Urothelium cell line (cell line): ENCODE data around the gene BTG2.

Source experiments
- DNase-seq: peaks from one replicate; pipeline ENCODE4 v3.0.0; 2011; ENCODE audit warnings: low spot score, mixed read lengths
- FAIRE-seq: peaks from 2 replicates; lab custom pipeline; 2011; peaks lifted over from hg19 to GRCh38; lab: Jason Lieb, UNC

BTG2 gene

DNA sequence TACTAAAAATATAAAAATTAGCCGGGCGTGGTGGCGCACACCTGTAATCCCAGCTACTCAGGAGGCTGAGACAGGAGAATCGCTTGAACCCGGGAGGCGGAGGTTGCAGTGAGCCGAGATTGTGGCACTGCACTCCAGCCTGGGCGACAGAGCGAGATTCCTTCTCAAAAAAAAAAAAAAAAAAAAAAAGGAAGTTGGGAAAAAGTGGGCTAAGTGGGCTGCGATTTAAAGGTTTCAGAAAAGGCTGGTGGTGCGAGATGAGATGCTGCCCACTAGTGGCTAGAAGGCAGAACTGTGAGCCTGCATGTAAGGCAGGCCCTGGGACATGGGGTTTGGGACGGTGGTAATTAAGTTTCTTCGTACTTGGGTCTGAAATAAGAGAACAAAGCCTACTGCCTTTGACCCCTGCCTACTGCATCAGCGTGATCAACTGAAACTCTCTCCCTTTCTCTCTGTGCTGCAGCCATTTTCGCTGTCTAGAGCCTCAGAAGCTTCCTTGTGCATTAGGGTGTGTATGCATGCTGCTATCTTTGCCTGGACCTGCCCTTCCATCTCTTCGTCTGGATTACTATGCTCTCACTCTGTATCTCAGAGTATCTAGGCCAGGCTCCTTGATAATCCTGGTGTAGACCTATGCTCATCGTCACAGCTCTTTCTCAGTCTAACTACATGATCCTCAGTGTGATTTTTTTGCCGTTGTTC, 33.2 kb downstream of the BTG2 start:
- FAIRE-seq (no peak), DNase-seq (peak; percentile 62)

DNA sequence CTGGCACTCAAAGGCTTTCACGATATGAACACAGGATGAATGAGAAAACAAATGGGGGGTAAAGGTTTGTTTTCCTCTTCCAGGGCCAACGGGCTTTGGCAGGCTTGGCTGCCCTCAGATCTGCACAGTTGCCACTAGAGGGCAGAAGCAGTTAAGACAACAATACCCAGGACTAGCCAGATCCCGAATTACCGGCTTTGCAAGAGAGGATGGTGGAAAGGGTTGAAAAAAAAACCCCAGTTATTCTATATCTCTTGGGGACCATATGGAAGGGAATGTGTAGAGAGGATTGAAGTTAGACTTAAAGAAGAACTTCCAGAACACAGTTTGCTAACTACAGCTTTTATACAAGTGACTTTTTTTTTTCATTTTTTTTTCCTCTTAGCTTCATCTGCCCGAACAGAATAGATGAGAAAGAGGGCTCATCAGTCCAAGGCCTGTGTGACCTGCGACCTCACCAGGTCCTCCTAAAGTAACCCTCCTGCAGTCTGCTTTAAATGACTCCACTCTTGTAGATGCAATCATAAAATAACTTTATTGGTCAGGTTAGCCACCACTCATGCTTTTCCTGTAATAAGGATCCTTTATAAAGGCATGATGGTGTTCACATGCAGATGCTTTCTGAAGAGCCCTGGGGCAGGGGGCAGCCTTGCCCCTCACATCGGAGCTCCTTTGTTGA, 34.9 kb downstream of the BTG2 start:
- FAIRE-seq: no peak
- peak; percentile 85 for DNase-seq

DNA sequence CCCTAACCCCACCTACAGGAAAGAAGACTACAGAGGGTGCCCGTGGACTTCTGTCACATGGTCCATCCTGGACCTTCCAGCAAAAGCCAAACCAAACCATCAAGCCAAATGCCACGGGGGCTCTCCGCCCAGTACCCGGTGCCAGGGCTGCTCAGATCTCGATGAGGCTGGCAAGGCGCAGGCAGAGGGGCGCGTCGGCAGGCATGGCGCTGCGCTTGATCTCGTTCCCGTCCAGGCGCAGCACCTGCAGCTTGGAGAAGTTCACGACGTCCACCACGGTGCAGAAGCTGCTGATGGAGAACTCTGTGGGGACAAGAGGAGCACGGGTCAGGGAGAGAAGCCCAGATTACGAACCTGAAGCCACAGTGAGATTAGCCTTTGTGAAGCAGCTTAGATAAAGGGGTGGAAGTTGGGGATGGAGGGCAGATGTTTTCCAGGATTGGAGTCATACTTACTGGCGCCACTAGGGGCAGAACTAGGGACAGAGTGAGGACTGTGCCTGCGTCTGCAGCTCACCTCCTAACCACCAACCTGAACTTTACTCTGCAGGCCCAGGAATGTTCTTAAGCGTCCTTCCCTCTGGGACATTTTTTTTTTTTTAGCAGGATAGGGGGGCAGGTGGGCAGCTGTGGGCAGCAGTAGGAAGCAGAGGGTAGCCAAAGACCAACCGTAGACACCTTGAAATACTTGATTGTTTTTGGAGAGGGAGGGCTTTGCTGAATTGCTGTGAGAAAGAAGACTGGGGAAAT, 37.0 kb downstream of the BTG2 start:
- peak; percentile 83 for DNase-seq
- no peak for FAIRE-seq

DNA sequence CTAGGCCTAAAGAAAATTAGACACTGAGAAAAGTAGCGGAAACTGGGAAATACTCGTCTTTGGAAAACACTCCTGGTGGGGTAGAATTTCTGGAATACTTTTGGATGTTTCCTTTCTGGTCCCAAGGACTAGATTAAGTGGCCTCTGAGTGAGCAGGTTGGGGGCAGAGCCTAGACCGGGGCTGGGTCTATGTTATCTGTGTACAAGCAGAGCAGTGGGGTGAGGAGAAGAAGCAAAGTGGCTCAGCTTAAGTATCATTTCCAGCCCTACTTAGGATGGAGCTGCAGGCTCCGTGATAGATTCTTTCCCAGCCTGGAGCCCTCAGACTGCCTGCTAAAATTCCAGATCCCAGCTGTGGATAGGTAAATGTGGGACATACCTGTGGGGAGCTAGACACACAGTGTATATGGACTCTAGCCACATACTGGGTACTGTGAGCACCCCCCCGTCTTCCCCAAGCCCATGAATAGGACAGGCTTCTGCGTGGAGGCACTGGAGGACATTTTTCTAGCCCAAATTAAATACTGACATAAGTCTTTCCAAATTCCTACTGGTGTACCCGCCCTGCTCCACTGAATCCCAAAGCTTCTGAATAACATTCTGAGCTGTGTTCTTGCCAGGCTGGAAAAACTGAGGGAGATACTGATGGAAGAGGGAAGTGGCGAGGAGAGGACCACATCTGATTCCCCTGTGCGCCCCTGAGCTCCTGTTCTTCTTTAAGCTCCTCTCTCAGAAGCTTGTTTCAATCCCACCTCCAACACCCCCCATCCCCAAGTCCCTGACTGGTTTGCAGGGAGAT, 38.8 kb downstream of the BTG2 start:
- DNase-seq: no peak
- FAIRE-seq: no peak

DNA sequence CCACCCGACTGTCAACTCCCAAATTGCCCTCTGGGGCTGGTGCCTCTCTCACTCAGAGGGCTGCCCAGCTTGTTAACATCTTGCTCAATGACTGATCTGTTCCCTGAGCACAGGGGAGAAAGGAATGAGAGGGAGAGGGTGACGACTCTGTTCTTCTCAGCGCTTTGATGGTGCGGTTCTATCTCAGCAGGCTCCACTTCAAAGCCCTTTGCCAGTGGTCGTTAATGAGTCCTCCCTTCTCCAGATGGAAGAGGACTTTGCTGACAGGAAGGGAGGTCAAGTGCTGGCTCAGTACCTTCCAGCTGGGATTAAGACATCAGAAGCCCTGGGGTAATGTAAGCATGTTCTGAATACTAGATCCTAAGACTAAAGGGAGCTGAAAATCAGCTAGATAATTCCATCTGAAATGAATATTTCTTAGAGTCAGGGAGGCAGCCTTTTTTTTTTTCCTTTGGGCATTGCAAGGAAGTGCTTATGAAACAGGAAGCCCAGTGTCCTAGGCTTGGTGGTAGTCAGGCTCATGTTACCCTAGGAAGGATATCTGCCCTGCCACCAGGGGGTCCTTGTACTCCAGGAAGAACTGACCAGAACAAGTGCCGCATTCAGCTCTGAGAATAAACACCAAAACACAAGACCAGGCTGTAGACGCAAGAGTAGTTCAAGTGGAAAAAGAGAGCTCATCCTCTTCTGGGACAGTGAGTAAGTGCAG, 40.9 kb downstream of the BTG2 start:
- DNase-seq (no peak), FAIRE-seq (no peak)

DNA sequence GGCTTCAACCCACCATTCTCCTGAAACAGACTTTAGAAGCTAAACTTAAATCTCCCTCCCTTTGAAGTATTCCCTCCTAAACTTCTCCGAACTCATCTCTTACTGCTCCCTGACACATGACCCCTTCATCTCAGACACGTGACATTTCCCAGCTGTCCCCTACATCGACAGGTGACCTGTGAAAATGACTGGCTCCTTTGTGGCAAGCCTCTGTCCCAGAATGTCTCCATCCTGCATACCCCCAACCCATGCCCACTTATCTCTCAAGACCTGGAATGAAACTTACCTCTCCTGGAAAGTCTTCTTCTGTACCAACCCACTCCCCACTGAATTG, 41.4 kb downstream of the BTG2 start:
- DNase-seq (no peak), FAIRE-seq (no peak)

DNA sequence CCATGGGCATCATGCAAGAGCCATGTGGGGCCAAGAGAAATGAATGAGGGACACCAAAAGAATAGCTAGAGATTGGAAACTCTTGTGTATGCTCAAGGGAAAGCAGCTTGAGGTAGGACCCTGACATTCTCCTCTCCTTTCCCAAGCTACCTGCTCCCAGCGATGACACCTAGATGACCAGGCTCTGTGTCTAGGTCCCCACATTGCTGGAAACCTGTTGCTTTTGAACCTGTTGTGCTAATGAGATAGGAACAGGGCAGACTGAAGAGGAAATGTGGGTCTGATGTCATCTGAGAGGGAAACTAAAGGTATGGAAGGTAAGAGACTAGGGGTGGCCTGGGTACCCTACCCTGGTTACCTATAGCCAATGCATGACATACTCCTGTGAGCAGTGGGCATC, 43.8 kb downstream of the BTG2 start:
- FAIRE-seq (no peak), DNase-seq (no peak)

DNA sequence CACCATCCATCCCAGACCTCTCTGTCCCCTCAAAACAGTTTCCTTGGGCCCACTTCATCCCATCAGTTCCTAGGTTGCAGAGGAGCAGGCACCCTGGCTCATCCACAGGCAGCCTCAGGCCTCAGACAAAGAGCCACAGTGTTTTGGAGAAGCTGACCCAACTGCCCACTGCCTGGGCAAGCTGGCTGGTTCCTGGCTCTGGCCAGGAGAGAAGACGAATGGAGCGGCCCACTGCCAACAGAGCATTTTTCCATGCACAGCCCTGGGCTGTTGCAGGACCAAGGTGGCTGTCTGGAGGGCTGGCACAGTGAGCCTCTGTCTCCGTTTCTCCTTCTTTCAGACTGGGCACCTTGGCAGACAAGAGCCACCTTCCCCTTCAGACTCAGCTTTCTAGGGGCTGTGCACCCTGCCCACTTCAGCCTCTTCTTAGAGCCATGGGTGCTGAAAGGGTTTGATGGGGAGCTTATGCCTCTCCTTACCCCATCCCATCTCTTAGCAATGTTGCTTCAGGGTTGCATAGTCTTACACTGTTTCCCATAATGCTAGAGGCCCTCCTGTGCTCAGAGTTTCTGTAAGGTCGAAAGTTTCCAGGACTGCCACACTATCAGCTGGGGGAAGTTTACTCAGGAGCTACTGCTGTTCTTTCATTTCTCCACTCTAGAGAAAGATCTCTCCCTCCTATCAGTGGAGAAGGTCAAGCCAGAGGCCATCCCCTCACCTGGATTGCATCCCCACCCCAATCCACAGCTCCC, 44.6 kb downstream of the BTG2 start:
- DNase-seq: no peak
- FAIRE-seq: no peak

DNA sequence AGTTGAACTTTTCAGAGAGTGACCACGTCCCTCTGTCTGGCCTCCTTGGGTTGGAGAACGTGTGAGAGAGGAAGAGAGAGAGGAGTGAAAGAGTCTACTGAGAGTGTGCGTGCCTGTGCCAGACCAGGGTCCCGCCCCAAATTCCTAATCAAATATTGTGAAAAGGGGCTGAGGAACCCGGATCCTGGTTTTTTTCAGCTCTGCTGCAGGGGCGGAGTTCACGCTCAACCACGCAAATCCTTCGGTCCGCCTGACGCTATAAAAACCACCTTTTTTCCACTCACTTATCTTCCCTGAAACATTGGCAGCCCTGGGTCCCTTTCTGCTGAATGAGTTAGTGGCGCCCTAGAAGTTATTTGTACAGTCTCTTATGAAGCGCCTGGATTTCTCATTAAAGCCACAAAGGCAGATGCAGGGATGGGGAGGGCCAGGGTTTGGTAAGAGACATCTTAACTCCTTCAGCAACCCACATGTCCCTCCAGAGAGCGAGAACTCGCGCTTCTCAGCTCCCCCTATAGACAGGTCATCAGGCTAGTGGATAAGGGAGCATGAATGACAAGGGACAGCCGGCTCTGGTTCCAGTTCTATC, 45.8 kb downstream of the BTG2 start, which contains the start of gene FMOD:
Gene FMOD, minus strand, starts transcription at position 86 of the 589 bp plus-strand sequence. CDS start 2,852 bp downstream, outside the sequence.
- FAIRE-seq: no peak
- DNase-seq: no peak

DNA sequence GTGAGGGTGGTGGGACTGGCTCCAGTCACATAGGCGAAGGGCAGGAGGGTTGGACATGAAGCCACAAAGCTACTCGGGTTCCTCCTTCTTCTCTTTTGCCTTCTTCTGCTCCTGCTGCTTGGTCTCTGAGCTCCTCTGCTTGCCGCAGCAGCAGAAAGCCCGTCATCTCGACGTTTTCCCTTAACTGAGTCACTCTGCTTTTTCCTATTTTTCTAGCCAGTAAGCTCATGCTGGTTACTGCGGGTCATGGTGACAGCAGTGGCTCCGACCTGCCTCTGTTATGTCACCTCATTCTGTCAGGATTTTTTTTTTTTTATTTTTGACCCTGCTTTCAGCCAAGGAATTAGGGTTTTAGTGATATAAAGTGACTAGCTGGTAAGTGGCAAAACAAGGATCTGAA, 48.2 kb downstream of the BTG2 start:
- DNase-seq (no peak), FAIRE-seq (no peak)

DNA sequence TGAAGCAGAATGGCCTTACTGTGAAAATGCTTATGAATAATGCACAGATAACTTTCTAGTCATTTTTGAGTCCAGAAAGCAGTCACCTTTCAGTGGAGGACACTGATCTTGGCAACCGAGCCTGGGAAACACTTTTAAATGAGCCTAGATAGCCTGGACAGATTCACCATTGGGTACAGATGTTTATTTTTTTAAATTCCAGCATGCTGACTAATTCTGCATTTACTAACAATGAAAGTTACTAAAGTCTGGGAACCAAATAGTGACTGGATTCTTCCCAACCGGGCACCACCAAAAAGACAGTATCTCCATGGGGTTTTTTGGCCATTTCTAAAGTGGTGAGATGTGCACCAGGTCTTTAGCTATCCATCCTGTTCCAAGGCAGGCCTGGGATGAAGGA, 48.9 kb downstream of the BTG2 start:
- DNase-seq: no peak

DNA sequence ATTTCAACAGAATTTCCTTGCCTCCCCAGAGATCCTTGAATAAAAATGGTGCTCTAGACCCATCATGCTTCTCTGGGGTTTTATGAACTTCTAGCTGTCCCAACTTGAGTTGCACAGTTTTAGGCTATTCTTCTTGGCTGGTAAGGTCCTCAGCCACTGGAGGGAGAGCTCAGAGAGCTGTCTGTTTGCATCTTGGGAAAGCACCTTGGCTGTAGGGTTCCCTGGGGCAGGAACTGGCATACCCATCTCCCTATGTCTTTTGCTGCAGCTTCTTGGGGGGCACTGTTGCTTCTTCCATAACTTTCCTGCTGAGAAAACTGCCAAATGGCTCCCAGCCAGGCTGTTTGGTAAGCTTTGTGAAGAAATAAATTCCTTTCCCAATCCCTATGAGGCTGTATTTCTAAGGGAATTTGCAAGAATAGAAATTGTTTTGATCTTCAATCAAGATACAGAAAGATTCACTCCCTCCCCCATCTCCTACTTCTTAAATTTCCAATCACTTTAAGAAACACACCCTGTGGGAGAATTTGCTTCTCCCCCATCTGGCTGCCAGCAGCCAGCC, 53.8 kb downstream of the BTG2 start:
- DNase-seq (no peak), FAIRE-seq (no peak)

More for the DNA sequence above, 48.9 kb downstream of the BTG2 start:
- FAIRE-seq: no peak
